Lung (tissue), 12 donors: ENCODE data around the gene MYL5. TPM values are rescaled to one million over a fixed set of nuclear protein-coding genes. Genes with fewer than 3 reads are reported as not detected.

Experiments used
- ATAC-seq: fragments of 200-7000 bp; cut with Tn5 transposase; one replicate; pipeline ENCODE4 v1.9.1; 2020; ENCODE audit warnings: moderate number of reproducible peaks; ENCODE audit not compliant: insufficient read depth, low FRiP score
- DNase-seq, 3 donors: peaks; one replicate each; pipeline ENCODE4 v3.0.0-alpha.2; 2013 to 2017
- H3K27ac ChIP-seq, 2 donors: one replicate each; pipeline ENCODE4 v1.5.1; 2013; ENCODE audit warnings: mild to moderate bottlenecking in 2 of 2, moderate library complexity in 2 of 2, control low read depth in 1 of 2, inconsistent platforms in 1 of 2, low read depth in 1 of 2, low read length in 1 of 2
- H3K27me3 ChIP-seq, 3 donors: one replicate each; pipeline ENCODE4 v1.5.1; 2013; ENCODE audit warnings: low read length in 2 of 3; ENCODE audit not compliant: control insufficient read depth in 3 of 3, insufficient read depth in 3 of 3
- H3K36me3 ChIP-seq, 4 donors: one replicate each; pipeline ENCODE4 v1.5.1; 2013; ENCODE audit warnings: low read length in 4 of 4, mild to moderate bottlenecking in 1 of 4, moderate library complexity in 1 of 4; ENCODE audit not compliant: control insufficient read depth in 4 of 4, insufficient read depth in 4 of 4
- H3K4me1 ChIP-seq, 5 donors: one replicate each; pipeline ENCODE4 v1.5.1; 2013; ENCODE audit warnings: low read length in 5 of 5, mild to moderate bottlenecking in 2 of 5, moderate library complexity in 1 of 5; ENCODE audit not compliant: control insufficient read depth in 5 of 5, insufficient read depth in 5 of 5
- H3K4me3 ChIP-seq: one replicate; pipeline ENCODE4 v1.5.1; 2013; ENCODE audit warnings: mild to moderate bottlenecking, control low read depth, moderate library complexity
- H3K9ac ChIP-seq, 2 donors: one replicate each; pipeline ENCODE4 v1.5.1; 2013; ENCODE audit warnings: low read length in 2 of 2, control low read depth in 1 of 2; ENCODE audit not compliant: insufficient read depth in 1 of 2
- H3K9me3 ChIP-seq, 4 donors: one replicate each; pipeline ENCODE4 v1.5.1; 2013; ENCODE audit warnings: low read length in 3 of 4, mild to moderate bottlenecking in 1 of 4, moderate library complexity in 1 of 4; ENCODE audit not compliant: control insufficient read depth in 4 of 4, insufficient read depth in 3 of 4
- WGBS, 2 donors: extraction: QIAGEN DNeasy Blood & Tissue Kit; methylation state at CpG; one replicate each; pipeline ENCODE4 v1.1.7; 2013; 5-methylcytosine and 5-hydroxymethylcytosine counted together
- polyA plus RNA-seq, 2 donors: library from polyadenylated mRNA; stranded (reverse); fragments of 200-250 nt; gene quantifications; one replicate each; pipeline ENCODE4 v1.2.1, GENCODE V29; 2013
- total RNA-seq, 2 donors: library from RNA; depleted of rRNA in 1 of 2; stranded (reverse); fragments of >200 nt in 1 of 2; gene quantifications; one replicate each; pipeline ENCODE4 v1.2.1, GENCODE V29; 2014 to 2021
- TF ChIP-seq, protein P1 (sequence below): IDR thresholded peaks from 2 replicates; pipeline ENCODE4 v1.5.1; 2012; ENCODE audit warnings: mild to moderate bottlenecking; ENCODE audit errors: control extremely low read depth, extremely low read depth
- donor health status: control.
- donor health status: control.
- donor health status: Bipolar disorder and iron deficiency.
- donor health status: healthy.
- donor health status: DM: yes; HTN: yes; CAD: no.

Gene MYL5
- total and polyA plus RNA-seq, 4 donors: 5.6 to 20.0 (median 10.5) TPM

DNA sequence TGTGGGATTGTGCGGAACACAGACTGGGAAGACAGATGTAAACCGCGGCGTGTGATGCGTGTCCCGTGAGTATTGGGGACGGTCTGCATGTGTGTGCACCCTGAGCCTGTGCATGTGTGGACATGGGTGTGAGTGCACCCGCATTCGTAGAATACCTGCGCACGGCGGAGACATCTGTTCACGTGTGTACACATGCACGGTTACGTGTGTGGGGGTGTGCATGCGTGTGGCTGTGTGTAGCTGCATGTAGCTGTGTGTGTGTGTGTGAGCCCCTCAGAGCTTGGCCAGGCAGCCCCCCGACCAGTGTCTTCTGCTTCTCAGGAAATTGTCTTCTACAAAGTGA lies 19.9 kb upstream of the MYL5 start:
- TF ChIP-seq, protein P1, sequence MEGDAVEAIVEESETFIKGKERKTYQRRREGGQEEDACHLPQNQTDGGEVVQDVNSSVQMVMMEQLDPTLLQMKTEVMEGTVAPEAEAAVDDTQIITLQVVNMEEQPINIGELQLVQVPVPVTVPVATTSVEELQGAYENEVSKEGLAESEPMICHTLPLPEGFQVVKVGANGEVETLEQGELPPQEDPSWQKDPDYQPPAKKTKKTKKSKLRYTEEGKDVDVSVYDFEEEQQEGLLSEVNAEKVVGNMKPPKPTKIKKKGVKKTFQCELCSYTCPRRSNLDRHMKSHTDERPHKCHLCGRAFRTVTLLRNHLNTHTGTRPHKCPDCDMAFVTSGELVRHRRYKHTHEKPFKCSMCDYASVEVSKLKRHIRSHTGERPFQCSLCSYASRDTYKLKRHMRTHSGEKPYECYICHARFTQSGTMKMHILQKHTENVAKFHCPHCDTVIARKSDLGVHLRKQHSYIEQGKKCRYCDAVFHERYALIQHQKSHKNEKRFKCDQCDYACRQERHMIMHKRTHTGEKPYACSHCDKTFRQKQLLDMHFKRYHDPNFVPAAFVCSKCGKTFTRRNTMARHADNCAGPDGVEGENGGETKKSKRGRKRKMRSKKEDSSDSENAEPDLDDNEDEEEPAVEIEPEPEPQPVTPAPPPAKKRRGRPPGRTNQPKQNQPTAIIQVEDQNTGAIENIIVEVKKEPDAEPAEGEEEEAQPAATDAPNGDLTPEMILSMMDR: no peak
- H3K27me3 ChIP-seq: peaks cover 0 to 48% (median 3%) of the 10 kb centered on the region in 3 donors
- no peaks in the 10 kb centered on the region for H3K4me1 ChIP-seq
- DNase-seq (peak in 1 of 3 donors; percentile 11), ATAC-seq (no peak)
- peaks cover 0 to 7% (median 0%) of the 10 kb centered on the region in 4 donors for H3K9me3 ChIP-seq
- no peak overlapping the region for H3K27ac ChIP-seq
- no peak overlapping the region for H3K9ac ChIP-seq
- WGBS, 2 donors: 92 to 95% methylated on average over 17 of the region's 17 CpGs
- H3K36me3 ChIP-seq: peaks cover 0 to 3% (median 0%) of the 10 kb centered on the region in 4 donors
- H3K4me3 ChIP-seq: no peak overlapping the region

DNA sequence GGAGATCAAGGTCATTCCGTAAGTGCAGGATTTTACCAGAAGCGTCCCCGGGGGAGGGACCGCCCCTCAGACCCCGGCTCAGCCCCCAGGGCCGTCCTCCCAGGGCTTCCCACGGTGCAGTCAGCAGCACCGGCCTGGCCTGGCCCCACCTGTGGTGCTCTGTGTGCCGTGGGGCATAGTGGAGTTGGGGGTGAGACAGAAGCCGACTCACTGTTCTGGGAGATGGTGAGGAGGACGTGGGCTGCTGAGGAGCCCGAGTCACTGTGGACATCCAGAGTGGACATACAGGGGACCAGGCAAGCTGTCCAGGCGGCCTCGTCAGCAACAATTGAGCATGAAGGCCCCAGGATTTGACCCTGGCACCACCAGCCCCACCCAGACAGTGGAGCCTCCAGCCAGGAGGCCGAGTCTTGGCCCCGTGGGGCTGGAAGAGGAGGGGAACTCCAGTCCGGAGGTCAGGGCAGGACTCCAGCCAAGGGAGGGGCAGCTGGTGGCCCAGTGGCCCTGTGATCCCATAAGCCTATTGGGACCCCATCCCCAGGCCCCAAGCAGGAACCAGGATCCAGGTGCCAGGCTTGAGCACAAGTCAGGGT lies 19.4 kb upstream of the MYL5 start:
- peaks cover 0 to 7% (median 0%) of the 10 kb centered on the region in 4 donors for H3K9me3 ChIP-seq
- TF ChIP-seq, protein P1: no peak
- DNase-seq: peak in 1 of 3 donors; percentile 7
- peaks cover 0 to 44% (median 3%) of the 10 kb centered on the region in 3 donors for H3K27me3 ChIP-seq
- H3K27ac ChIP-seq: no peak overlapping the region
- no peak for ATAC-seq
- WGBS, 2 donors: 57 to 62% methylated on average over 16 to 17 of the region's 17 CpGs
- no peak overlapping the region for H3K9ac ChIP-seq
- H3K4me1 ChIP-seq: no peaks in the 10 kb centered on the region
- peaks cover 0 to 4% (median 0%) of the 10 kb centered on the region in 4 donors for H3K36me3 ChIP-seq
- H3K4me3 ChIP-seq: no peak overlapping the region

DNA sequence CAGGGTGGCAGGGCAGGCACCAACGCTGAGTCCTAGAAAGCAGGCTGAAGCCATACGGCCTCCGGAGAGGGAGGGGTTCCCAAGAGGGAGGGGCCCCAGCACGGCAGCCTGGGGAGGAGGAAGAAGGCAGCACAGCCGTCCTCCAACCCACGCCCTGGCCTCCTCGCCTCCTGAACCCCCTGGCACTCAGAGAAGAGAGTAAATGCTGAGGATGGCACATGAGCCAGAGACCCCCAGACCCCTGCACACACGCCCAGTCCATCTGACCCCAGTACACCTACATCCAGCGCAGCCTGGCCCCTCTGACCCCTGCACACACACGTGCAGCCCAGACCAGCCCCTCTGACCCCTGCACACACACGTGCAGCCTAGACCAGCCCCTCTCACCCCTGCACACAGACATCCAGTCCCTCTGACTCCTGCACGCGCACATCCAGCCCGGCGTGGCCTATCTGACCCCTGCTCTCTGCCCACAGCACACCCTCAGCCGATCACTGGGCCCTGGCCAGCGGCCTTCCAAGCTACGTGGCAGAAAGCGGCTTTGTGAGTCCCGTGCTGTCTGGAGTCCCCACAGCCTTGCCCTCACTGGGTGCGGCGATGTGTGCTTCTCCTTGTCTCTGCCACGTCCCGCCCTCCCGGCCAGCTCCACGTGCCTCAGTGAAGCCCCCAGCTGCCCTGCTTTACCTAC lies 18.7 kb upstream of the MYL5 start:
- Histone ChIP-seq H3K36me3 (peaks cover 0 to 4% (median 0%) of the 10 kb centered on the region in 4 donors), H3K27me3 (peaks cover 0 to 38% (median 3%) of the 10 kb centered on the region in 3 donors), H3K9ac (no peak overlapping the region), H3K4me3 (no peak overlapping the region), H3K9me3 (peaks cover 0 to 7% (median 0%) of the 10 kb centered on the region in 4 donors), H3K27ac (no peak overlapping the region), H3K4me1 (no peaks in the 10 kb centered on the region)
- no peak for ATAC-seq
- DNase-seq: peak in 1 of 3 donors; percentile 10
- WGBS, 2 donors: 65 to 75% methylated on average over 24 to 26 of the region's 26 CpGs
- TF ChIP-seq, protein P1: no peak
